ENCODE results near the gene DEPP1. TPM values are rescaled to one million over a fixed set of nuclear protein-coding genes. Genes with fewer than 3 reads are reported as not detected.

The DEPP1 gene
- total and polyA plus RNA-seq, 8 donors, result 68.9 to 270 (median 173) TPM

DNA sequence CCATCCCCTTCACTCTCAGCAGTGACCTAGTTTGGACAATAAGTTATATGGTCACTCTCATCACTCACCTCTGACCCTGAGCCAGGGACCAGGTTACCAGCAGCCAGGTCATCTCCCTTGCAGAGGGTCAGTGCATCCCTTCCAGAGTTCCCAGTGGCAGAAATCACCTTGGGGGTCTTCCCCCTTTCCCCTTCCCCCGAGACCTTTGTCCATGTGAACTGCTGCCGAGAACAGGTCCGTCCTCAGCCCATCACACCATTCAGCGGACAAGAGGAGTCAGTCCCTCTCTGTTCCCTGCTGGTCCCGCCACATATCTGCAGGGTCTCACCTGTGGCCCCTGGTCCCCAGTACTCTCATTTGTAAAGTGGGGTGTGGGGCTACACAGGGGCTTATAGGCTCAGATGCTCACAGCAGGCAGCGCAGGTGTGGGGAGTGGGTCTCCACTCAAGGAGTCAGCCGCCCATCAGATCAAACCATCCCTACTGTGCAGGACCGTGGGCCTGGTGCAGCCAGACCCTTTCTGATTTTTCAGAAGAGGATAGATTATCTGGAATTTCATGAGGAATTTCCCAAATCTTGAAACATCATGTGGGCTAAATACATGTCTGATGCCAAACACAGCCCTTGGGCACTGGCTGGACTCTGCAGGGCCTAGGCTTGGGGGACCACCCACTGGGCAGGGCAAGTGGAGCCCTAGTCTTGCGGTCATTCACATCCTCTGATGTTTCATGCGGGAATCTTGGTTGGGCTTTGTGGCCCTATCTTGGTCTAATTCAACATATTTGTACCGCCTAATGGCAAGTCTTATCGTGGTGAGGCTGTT, 6.5 kb downstream of the DEPP1 start:
- Histone ChIP-seq H3K27me3 (no peaks in the 10 kb centered on the region), H3K4me1 (peaks cover 8 to 16% (median 13%) of the 10 kb centered on the region in 3 donors), H3K36me3 (peaks cover 0 to 15% (median 2%) of the 10 kb centered on the region in 3 donors), H3K9me3 (no peaks in the 10 kb centered on the region), H3K27ac (peak overlapping the region in 1 of 4 donors; percentile 97), H3K4me3 (no peak overlapping the region)
- FAIRE-seq, result no peak
- no peak for ATAC-seq
- DNase-seq, result peak in 2 of 6 donors; percentile 40 to 70
- intact Hi-C loops (cut with DNase I), result loop anchor here in 1 of 3 donors (5.0 kb wide), 1 partner anchor 40 kb away; no protein-coding TSS in a partner anchor
- TF ChIP-seq, protein P1, sequence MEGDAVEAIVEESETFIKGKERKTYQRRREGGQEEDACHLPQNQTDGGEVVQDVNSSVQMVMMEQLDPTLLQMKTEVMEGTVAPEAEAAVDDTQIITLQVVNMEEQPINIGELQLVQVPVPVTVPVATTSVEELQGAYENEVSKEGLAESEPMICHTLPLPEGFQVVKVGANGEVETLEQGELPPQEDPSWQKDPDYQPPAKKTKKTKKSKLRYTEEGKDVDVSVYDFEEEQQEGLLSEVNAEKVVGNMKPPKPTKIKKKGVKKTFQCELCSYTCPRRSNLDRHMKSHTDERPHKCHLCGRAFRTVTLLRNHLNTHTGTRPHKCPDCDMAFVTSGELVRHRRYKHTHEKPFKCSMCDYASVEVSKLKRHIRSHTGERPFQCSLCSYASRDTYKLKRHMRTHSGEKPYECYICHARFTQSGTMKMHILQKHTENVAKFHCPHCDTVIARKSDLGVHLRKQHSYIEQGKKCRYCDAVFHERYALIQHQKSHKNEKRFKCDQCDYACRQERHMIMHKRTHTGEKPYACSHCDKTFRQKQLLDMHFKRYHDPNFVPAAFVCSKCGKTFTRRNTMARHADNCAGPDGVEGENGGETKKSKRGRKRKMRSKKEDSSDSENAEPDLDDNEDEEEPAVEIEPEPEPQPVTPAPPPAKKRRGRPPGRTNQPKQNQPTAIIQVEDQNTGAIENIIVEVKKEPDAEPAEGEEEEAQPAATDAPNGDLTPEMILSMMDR (IDR thresholded peaks at IDR 0.05), result no peak
- WGBS, 2 donors, result 94 to 96% methylated on average over 12 of the region's 12 CpGs

DNA sequence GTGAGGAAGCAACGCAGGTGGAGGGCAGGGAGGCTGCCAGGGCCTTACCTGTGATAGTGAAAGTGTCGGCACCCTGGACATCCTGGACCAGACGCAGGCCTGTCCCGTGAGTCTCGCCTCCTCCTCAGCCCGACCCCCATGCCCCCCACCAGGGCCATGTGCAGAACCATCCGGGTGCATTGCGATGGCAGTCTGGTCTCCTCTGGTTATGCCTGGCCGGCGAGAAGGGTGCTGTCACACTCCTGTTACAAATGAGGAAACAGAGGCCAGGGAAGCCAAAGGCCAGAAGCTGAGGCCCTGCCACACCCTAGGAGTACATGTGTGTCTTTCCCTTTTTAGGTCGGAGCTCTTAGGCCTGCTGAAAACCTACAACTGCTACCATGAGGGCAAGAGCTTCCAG, 7.2 kb downstream of the DEPP1 start:
- ATAC-seq, result no peak
- peaks cover 0 to 15% (median 0%) of the 10 kb centered on the region in 3 donors for H3K36me3 ChIP-seq
- FAIRE-seq, result no peak
- intact Hi-C loops (cut with DNase I), result loop anchor here in 1 of 3 donors (5.0 kb wide), 1 partner anchor 39 kb away; no protein-coding TSS in a partner anchor
- DNase-seq, result peak in 2 of 6 donors; percentile 64 to 75
- peaks cover 8 to 19% (median 13%) of the 10 kb centered on the region in 3 donors for H3K4me1 ChIP-seq
- no peaks in the 10 kb centered on the region for H3K9me3 ChIP-seq
- TF ChIP-seq, protein P1 (IDR thresholded peaks at IDR 0.05), result no peak
- H3K4me3 ChIP-seq, result no peak overlapping the region
- 96 to 97% methylated on average over 11 of the region's 11 CpGs for WGBS, 2 donors
- H3K27me3 ChIP-seq, result no peaks in the 10 kb centered on the region
- H3K27ac ChIP-seq, result no peak overlapping the region

DNA sequence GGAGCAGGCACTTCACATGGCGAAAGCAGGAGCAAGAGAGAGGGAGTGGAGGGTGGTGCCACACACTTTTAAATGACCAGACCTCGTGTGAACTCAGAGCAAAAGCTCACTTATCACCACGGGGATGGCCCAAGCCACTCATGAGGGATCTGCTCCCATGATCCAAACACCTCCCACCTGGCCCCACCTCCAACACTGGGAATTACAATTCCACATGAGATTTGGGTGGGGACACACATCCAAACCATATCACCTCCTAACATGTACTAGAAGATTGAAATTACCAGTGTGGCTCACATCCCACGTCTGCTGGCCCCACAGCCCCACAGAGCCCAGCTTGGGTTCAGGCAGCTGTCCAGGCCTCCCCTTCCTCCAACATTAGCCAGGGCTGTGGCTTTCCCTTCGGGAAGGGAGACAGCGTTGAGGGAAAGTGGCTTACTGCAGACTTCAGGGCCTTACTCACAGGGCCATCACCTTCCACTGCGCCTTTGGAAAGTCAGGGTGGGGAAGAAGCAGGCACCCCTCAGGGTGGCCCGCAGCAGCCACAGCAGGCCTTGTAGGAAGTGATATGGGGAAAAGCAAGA, 7.7 kb downstream of the DEPP1 start:
- Histone ChIP-seq H3K27me3 (no peaks in the 10 kb centered on the region), H3K9me3 (no peaks in the 10 kb centered on the region), H3K36me3 (peaks cover 0 to 15% (median 0%) of the 10 kb centered on the region in 3 donors), H3K4me3 (no peak overlapping the region), H3K27ac (no peak overlapping the region), H3K4me1 (peaks cover 8 to 24% (median 14%) of the 10 kb centered on the region in 3 donors)
- DNase-seq, result no peak
- ATAC-seq, result no peak
- WGBS, 2 donors, result 93 to 95% methylated on average over 8 of the region's 8 CpGs
- TF ChIP-seq, protein P1 (IDR thresholded peaks at IDR 0.05), result no peak
- FAIRE-seq, result no peak
- intact Hi-C loops (cut with DNase I), result loop anchor here in 1 of 3 donors (5.0 kb wide), 1 partner anchor 39 kb away; no protein-coding TSS in a partner anchor

DNA sequence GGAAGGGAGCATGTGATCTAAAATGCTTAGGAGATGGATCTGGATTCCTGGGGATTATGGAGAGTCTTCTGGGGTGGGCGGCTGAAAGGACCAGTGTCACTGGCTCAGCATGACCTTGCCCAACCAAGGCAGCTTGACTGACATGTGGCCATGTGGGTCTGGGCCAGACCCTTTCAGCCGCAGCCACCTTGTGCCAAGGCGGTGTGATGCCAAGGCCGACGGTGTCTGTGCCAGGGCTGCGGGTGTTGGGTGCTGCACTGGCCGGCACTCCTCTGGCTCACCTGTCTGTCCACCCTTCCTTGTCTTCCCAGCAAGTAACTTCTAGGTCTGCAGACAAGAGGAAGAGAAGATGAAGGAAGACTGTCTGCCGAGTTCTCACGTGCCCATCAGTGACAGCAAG, 8.8 kb downstream of the DEPP1 start:
- intact Hi-C loops (cut with DNase I), result loop anchor here in 1 of 3 donors (5.0 kb wide), 1 partner anchor 38 kb away; no protein-coding TSS in a partner anchor
- no peak overlapping the region for H3K4me3 ChIP-seq
- H3K27ac ChIP-seq, result peak overlapping the region in 1 of 4 donors; percentile 18
- peaks cover 12 to 33% (median 18%) of the 10 kb centered on the region in 3 donors for H3K4me1 ChIP-seq
- WGBS, 2 donors, result 30 to 39% methylated on average over 9 of the region's 9 CpGs
- FAIRE-seq (no peak), DNase-seq (peak in 5 of 6 donors; percentile 61 to 86 (median 76)), ATAC-seq (peak; percentile 3 to 43 (median 21))
- TF ChIP-seq, protein P1 (IDR thresholded peaks at IDR 0.05), result no peak
- H3K9me3 ChIP-seq, result no peaks in the 10 kb centered on the region
- H3K27me3 ChIP-seq, result no peaks in the 10 kb centered on the region
- peaks cover 0 to 15% (median 0%) of the 10 kb centered on the region in 3 donors for H3K36me3 ChIP-seq

Data from pancreas (tissue), 10 donors.